Activated CD8-positive, alpha-beta memory T cell treated with anti-CD3 and anti-CD28 coated beads for 4 hours (primary cell): ENCODE results near the gene SPTB.

ENCODE experiments used
- DNase-seq, 2 donors: peaks; one replicate each; pipeline ENCODE4 v3.0.0-alpha.2; 2020; ENCODE audit warnings: low read depth in 2 of 2

Gene SPTB

GRCh38 chr14:64850369-64851137, 29.2 kb downstream of the SPTB start:
- DNase-seq: no peak

DNA sequence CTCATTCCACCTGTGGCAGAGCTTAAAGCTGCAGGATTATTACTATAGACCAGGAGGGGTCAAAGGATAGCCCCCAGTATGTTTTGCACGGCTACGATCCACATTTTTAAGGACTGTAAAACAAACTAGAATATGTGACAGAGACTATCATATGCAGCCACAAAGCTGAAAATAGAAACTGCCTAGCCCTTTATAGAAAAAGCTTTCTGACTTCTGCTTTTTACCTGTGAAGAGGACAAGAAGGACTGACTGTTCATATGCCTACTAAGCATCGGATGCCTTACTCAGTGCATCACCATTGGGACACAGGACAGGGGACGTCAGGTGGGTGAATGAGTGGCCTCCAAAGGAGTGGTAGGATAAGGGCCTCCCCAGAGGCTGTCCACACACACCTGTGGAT, 29.8 kb downstream of the SPTB start:
- DNase-seq: no peak

DNA sequence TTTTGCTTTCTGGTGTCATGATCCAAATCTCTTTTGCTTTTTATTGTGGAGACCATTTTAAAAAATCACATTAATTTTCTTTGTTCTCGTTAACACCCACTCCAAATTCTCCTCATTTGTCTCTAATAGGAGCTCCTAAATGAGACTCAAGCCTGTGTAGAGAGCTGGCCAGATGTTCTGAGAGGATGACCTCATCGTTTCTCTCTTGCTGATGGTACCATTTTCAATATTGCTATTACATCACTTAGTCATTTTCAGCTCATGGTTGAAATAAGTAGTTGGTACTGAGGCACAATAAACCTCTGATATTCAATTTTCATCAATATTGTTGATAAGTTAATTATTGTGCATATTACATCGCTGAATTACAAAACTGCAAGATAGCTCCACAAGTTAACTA, 31.5 kb downstream of the SPTB start:
- no peak for DNase-seq

GRCh38 chr14:64846319-64846718, 33.4 kb downstream of the SPTB start:
- no peak for DNase-seq

GRCh38 chr14:64845878-64846277, 33.8 kb downstream of the SPTB start:
- DNase-seq: no peak

DNA sequence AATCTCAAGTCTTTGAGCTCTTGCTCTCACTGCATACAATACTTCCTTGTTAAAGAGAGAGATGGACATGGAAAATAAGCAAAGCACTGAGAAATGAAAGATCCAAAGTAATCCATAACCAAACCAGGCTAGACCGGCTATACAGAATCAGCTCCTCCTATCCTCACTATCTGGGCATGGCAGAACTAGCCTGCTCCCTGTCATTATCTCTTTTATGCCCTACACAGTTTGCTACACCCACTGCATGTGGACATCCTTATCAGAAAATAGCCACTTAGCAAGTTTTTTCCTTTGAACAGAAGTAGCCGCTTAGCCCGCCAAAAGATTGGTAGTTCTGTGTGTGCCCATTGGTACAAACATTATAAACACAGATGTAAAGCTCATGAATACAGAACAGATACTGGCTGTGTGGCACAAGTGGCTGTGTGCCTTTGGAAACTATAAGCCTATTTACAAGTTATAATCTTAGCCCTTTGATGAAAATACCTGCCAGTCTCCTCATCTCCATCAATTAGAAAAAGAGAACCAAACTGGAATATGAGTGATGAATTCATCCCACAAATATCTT, 34.7 kb downstream of the SPTB start:
- DNase-seq: no peak

DNA sequence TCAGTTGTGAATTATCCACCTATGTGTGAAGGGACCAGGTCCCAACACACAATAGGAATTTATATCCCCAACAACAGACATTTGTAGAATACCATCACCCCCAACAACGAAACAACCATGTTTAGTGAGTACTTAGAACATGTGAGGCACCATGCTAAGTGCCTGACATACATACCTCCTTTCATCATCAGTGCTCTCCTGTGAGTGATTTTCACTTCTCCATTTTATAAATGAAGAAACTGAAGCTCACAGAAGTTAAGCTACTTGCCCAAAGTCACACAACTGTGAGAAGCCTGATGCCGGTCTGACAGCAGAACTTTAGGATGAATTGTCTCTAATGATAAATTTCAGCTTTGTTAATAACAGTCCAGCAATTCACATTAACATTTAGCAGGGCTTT, 35.4 kb downstream of the SPTB start:
- DNase-seq: no peak

- no peak for DNase-seq
Observed at GRCh38 chr14:64843548-64843947, 36.2 kb downstream of the SPTB start.

- no peak for DNase-seq
Observed at GRCh38 chr14:64841772-64842750, 37.6 kb downstream of the SPTB start.

GRCh38 chr14:64841121-64841651, 38.5 kb downstream of the SPTB start:
- DNase-seq: no peak

GRCh38 chr14:64838656-64839055, 41.1 kb downstream of the SPTB start:
- DNase-seq: no peak

GRCh38 chr14:64835431-64835830, 44.3 kb downstream of the SPTB start:
- DNase-seq: no peak

GRCh38 chr14:64834965-64835364, 44.7 kb downstream of the SPTB start:
- DNase-seq: no peak

- DNase-seq: no peak
Observed at GRCh38 chr14:64831419-64831818, 48.3 kb downstream of the SPTB start.

GRCh38 chr14:64830961-64831360, 48.7 kb downstream of the SPTB start:
- DNase-seq: no peak

DNA sequence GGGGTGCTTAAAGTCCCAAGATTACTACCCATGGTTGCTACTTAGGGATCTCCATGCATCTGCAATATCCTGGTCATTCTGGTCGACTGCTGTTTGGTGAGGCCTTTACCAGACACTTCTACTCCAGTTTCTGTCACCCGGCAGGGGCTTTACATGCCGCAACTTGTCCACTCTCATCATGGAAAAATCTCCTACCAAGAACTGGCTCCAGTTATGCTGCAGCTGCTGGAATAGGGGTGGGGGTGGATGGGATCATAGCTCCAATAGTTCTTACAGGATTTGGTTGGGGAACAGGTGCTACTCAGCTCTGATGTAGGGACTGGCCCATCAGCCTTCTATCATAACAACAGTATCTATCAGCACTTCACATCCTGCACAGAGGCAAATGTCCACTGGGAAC, 51.6 kb downstream of the SPTB start:
- DNase-seq: no peak

GRCh38 chr14:64826845-64827244, 52.9 kb downstream of the SPTB start:
- DNase-seq: no peak

DNA sequence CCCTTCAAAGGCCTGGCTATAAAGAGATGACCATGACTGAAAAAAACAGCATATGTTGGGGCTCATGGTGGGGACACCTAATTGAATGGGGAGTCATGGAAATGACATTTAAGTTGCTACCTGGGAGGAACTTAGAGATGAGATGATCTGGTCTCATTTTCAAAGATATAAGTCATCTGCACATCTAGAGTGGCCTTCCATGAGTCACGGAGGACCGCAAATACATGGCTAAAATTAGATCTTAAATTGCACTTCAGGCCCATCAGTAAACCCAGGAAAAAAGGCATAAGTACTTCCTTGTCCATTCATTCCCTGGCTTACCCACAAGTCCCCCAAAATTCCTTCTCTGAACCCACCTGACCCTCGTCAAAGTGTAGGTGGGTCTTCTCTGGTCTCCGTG, 53.4 kb downstream of the SPTB start:
- DNase-seq: no peak

DNA sequence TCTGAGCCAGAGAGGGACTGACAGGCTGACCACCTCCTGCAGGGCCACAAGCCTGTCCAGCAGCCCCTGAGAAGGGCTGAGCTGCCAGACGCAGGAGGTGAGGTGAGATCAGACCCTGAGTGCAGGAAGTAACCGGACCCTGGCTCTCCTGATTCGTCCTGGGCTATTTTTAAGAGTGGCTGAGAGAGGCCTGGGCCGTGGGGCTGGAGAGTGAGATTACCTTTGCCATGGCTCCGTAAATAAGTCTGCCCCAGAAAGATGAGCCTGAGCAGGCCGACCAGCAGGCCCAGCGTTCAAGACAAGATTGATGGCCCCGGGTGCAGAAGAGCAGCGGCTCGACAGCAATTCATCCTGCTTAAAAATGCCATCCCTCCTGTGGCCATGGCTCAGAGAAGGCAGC, 54.2 kb downstream of the SPTB start:
- no peak for DNase-seq

DNA sequence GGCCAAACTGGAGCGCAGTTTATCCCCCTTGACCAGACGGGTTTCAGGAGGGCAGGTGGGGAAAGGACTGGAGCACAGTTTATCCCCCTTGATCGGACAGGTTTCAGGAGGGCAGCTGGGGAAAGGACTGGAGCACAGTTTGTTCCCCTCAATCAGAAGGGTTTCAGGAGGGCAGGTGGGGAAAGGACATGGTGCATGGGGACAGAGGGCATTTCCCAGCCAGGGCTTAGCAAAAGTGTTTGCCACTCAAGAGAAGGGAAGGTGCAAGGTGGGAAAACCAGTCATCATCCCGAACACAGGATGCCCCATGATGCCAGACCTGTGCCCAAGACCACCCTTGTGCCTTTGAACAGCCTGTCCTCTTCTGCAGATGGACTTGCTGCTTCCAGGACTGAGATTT, 54.7 kb downstream of the SPTB start:
- DNase-seq: no peak

- DNase-seq: no peak
Observed at GRCh38 chr14:64824471-64824870, 55.2 kb downstream of the SPTB start.

GRCh38 chr14:64823305-64823861, 56.3 kb downstream of the SPTB start:
- DNase-seq: peak; percentile 24 to 28
